ENCODE measurements around the gene FAM174B.

Gene FAM174B

GRCh38 chr15:92687195-92687602 is 31.6 kb upstream of the FAM174B start:
- TF ChIP-seq SIN3A (IDR thresholded peaks at IDR 0.05; ENCODE audit: borderline replicate concordance, insufficient read depth, low read length): no peak
- no peak for TF ChIP-seq TAF1 (IDR thresholded peaks at IDR 0.05; ENCODE audit: borderline replicate concordance, insufficient read depth, low read length)
- TF ChIP-seq REST (IDR thresholded peaks at IDR 0.05; ENCODE audit: insufficient read depth in 1 of 2, low read depth in 2 of 2, low read length in 2 of 2): no peak
- no peak for TF ChIP-seq POLR2AphosphoS5 (IDR thresholded peaks at IDR 0.05; ENCODE audit: low read depth, low read length)
- TF ChIP-seq FOXP2 (optimal IDR thresholded peaks at IDR 0.05; ENCODE audit: borderline replicate concordance, extremely low read depth, extremely low read length, insufficient read depth): no peak

GRCh38 chr15:92683511-92683834 is 27.9 kb upstream of the FAM174B start:
- TF ChIP-seq FOXP2 (optimal IDR thresholded peaks at IDR 0.05; ENCODE audit: borderline replicate concordance, extremely low read depth, extremely low read length, insufficient read depth) (peak; percentile 65), SIN3A (IDR thresholded peaks at IDR 0.05; ENCODE audit: borderline replicate concordance, insufficient read depth, low read length) (no peak)

GRCh38 chr15:92682741-92683510 is 27.4 kb upstream of the FAM174B start:
- TF ChIP-seq TAF1 (IDR thresholded peaks at IDR 0.05; ENCODE audit: borderline replicate concordance, insufficient read depth, low read length) (no peak), FOXP2 (optimal IDR thresholded peaks at IDR 0.05; ENCODE audit: borderline replicate concordance, extremely low read depth, extremely low read length, insufficient read depth) (no peak), SIN3A (IDR thresholded peaks at IDR 0.05; ENCODE audit: borderline replicate concordance, insufficient read depth, low read length) (no peak), REST (IDR thresholded peaks at IDR 0.05; ENCODE audit: insufficient read depth in 1 of 2, low read depth in 2 of 2, low read length in 2 of 2) (no peak), POLR2AphosphoS5 (IDR thresholded peaks at IDR 0.05; ENCODE audit: low read depth, low read length) (no peak)

GRCh38 chr15:92681141-92681631 is 25.6 kb upstream of the FAM174B start:
- no peak for TF ChIP-seq TAF1 (IDR thresholded peaks at IDR 0.05; ENCODE audit: borderline replicate concordance, insufficient read depth, low read length)
- TF ChIP-seq POLR2AphosphoS5 (IDR thresholded peaks at IDR 0.05; ENCODE audit: low read depth, low read length): no peak
- no peak for TF ChIP-seq SIN3A (IDR thresholded peaks at IDR 0.05; ENCODE audit: borderline replicate concordance, insufficient read depth, low read length)
- TF ChIP-seq FOXP2 (optimal IDR thresholded peaks at IDR 0.05; ENCODE audit: borderline replicate concordance, extremely low read depth, extremely low read length, insufficient read depth): no peak
- no peak for TF ChIP-seq REST (IDR thresholded peaks at IDR 0.05; ENCODE audit: insufficient read depth in 1 of 2, low read depth in 2 of 2, low read length in 2 of 2)

- TF ChIP-seq SIN3A (IDR thresholded peaks at IDR 0.05; ENCODE audit: borderline replicate concordance, insufficient read depth, low read length) (no peak), POLR2AphosphoS5 (IDR thresholded peaks at IDR 0.05; ENCODE audit: low read depth, low read length) (no peak), REST (IDR thresholded peaks at IDR 0.05; ENCODE audit: insufficient read depth in 1 of 2, low read depth in 2 of 2, low read length in 2 of 2) (no peak), FOXP2 (optimal IDR thresholded peaks at IDR 0.05; ENCODE audit: borderline replicate concordance, extremely low read depth, extremely low read length, insufficient read depth) (no peak), TAF1 (IDR thresholded peaks at IDR 0.05; ENCODE audit: borderline replicate concordance, insufficient read depth, low read length) (no peak)
Observed at GRCh38 chr15:92677999-92678398, 22.4 kb upstream of the FAM174B start.
